Measurements from ENCODE around the gene ZNF845.
"Not testable (repeated sequence)": the region's sequence is repeated elsewhere in the genome, so short reads cannot be mapped to it uniquely, and the experiment has no call there.

The ZNF845 gene

DNA sequence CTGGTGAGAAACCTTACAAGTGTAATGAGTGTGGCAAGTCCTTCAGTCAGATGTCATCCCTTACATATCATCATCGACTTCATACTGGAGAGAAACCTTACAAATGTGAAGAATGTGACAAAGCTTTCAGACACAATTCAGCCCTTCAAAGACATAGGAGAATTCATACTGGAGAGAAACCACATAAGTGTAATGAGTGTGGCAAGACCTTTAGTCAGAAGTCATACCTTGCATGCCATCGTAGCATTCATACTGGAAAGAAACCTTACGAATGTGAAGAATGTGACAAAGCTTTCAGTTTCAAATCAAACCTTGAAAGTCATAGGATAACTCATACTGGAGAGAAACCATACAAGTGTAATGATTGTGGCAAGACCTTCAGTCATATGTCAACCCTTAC lies 47.8 kb downstream of the ZNF845 start:
- DNase-seq (ENCODE audit: low read depth in 2 of 2) = no peak

DNA sequence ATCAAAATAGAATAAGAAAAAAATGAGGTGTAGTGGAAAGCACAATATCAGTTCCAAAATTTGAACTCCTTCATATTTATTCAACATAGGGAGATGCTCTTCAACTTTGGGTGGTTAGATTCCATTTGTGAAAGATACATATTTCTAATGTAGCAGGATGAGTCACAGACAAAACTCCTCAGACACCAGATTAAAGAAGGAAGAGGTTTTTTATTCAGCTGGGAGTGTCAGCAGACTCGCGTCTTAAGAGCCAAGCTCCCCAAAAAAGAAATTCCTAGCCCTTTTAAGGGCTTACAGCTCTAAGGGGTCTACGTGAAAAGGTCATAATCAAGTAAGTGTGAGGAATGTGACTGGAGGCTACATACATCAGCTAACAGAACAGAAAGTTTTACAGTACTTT lies 54.6 kb downstream of the ZNF845 start:
- no peak for DNase-seq (ENCODE audit: low read depth in 2 of 2)

DNA sequence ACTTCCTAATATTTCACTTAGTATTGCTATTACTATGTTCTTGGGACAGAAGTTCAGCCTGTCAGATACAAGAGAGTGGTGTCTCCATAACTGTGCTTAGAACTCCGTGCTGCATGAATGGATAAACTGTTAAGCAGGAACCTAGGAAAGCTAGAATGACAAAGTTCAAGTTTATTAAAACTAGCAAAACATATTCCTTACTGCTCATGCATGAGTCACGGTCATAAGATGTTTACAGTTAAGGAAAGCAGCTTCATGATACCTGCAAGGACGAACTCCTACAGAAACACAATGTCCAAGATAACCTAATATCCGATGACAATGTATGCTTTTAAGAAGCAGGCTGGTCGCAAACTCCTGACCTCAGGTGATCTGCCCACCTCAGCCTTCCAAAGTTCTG lies 55.4 kb downstream of the ZNF845 start:
- no peak for DNase-seq (ENCODE audit: low read depth in 2 of 2)

DNA sequence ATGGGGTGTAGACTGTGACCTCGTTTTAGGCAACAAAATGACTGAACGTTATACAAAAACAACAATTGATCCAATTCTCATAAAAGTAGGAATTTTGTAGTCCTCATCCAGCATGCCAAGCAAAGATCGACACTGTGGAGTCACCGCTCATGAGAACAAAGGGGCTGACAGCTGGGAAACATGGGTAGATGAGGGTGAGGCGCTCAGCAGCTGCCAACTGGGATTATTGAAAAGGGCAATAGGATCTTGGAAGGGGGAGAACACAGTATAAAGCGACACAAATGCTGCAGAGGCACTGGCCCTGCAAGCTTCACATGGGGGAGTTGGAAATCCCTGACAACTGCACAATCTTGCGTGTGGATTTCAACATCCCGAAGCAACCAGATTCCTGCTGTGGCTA lies 56.0 kb downstream of the ZNF845 start:
- DNase-seq (ENCODE audit: low read depth in 2 of 2) = no peak

DNA sequence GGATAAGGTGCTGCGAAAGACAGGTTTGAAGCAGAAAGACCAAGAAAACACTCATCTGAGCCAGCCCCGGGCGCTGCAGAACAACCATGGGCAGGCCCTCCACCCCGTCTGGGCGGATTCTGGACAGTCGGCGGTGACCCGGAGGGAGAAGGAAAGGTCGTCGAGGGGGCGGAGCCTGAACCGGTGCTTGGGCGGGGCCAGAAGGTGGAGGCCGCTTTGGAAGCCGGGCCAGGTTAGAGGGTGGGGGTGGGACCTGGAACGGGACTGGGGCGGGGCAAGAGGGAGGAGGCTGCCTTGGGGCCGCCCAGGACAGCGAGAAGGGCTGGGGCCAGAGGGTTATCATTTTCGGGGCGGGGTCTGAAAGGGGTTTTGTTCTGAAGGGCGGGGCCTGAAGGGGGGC lies 56.4 kb downstream of the ZNF845 start:
- no peak for DNase-seq (ENCODE audit: low read depth in 2 of 2)

DNA sequence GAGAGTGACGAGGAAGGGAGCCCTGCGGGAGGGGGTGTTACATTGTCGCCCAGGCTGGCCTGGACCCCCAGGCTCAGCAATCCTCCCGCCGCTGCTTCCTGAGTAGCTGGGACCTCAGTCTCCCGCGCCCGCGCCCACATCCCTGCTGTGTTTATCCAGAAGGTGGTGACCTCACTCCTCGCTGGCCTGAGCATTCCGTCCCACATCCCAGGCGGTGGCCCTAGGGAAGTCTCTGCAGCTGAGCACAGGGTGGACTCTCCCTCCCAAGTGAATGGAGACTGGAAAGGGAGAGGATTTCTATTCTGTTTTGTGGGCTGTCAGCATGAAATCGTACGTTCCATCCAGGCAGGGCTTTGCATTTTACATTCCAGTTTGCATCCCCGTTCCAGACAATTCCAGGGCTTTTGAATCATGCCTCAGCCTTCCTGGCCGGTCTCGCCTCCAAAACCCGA lies 61.0 kb downstream of the ZNF845 start:
- DNase-seq (ENCODE audit: low read depth in 2 of 2) = no peak

DNA sequence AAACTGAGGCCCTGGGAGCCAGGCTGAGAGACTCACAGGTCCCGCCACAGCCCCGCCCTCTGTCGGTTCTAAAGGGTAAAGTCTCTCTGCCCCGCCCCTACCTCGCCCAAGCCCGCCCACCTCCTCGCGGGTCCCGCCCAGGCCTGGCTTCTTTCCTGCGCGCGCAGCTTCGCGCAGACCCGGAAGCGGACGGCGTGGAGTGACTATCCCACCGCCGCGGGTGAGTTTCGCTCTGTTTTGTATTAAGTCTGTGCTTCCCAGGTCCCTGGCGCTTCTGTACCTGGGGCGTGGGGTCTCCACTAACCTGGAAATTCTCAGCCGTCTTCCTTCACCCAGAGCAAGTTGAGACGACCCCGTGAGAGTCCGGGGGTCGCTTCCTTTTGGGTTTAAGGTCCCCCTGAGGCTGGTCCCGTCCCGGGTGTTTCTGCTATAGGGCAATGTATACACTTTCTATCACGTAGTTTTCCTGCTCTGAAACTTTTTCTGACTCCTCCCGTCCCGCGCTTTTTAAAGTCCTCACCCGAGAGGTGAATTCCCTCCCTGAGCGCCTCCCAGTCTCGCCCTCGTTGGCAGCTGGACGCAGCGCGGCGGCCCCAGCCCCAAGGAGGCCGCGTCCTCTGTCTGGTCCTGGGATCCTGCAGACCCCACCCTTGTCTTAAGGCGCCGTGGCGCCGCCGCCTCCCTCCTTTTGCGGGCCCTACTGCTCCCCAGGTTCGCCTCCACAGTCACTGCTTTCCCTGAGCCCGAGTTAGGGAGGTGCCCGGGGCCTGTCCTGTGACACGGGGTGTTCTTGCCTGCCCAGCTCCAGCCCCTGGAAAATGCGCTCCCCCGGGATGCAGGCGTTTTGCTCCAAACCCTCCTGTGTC lies 61.7 kb downstream of the ZNF845 start, which contains the start of gene ZNF765:
Gene ZNF765, plus strand, starts transcription at position 176 of the 866 bp plus-strand sequence. CDS start 2,867 bp downstream, outside the sequence.
- DNase-seq (ENCODE audit: low read depth in 2 of 2) = peak; percentile 92 to 95

DNA sequence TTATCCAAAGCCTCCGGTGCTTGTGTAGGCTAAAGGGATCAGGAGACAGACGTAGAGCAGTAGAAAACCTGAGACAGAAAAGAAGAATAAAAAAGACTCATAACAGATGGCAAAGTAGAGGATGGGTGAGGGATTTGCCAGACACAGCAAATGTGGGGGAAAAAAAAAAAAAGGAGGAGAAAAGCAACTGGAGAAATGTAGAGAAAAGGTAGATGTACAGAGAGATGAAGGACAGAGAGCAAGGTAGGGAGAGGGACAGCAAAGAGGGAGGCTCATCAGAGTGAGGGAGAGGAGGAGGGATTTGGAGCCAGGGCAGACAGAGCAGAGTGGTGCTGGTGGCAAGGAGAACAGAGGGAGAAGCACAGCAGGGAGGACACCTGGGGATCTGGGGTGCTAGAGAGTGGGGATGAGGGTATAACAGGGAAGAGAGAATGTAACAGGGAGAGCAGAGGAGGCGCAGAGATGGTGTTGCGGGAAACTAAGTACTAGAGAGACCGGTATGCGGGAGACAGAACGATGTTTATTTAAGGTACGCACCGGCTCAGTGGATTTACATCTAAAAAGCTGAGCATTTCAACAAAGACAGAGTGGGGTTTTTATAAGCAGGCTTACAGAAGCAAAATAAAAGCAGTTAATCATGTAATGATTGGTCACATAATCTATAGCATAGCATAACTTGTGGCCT lies 62.4 kb downstream of the ZNF845 start:
- not testable (repeated sequence) for DNase-seq (ENCODE audit: low read depth in 2 of 2)

DNA sequence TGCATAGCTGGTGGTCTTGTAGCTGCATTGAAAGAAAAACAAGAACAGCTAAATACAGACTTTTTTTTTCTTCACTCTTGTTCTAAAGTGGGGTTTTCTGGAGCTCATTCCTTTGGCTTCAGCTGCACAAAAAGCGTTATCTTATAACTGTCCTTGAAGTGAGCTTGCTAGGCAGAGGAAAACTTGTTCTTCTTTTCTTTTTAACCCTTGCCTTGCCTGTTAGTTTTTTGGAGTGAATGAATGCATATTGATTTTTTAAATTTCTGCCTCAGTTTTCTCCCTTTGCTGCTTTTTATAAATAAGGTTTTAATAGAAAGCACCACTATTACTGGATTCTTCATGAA lies 62.9 kb downstream of the ZNF845 start:
- no peak for DNase-seq (ENCODE audit: low read depth in 2 of 2)

DNA sequence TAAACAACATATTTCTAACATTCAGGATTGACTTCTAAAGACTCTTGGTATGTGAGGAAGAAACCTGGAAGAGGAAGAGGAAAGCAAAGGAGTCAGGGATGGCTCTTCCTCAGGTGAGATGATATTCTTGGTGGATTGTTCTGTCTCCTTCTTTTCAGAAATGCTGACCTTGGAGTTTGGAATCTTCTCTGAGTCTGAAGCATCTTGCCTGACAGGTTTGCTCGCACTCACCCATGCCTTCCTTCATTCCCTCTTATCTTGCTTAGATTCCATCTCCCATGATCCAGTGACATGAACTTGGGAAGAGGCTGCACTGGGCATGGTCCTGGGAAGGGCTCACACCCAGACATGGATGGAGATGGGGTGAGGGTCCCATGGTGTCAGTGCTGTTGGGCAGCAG lies 64.4 kb downstream of the ZNF845 start:
- DNase-seq (ENCODE audit: low read depth in 2 of 2) = not testable (repeated sequence)
